CD4-positive, alpha-beta T cell treated with Interleukin-6 for 4 hours (primary cell): ENCODE measurements around the gene AHI1.

Source experiments
- DNase-seq: peaks from one replicate; pipeline ENCODE4 v3.0.0-alpha.2; 2020; ENCODE audit warnings: mixed read lengths

The AHI1 gene

DNA sequence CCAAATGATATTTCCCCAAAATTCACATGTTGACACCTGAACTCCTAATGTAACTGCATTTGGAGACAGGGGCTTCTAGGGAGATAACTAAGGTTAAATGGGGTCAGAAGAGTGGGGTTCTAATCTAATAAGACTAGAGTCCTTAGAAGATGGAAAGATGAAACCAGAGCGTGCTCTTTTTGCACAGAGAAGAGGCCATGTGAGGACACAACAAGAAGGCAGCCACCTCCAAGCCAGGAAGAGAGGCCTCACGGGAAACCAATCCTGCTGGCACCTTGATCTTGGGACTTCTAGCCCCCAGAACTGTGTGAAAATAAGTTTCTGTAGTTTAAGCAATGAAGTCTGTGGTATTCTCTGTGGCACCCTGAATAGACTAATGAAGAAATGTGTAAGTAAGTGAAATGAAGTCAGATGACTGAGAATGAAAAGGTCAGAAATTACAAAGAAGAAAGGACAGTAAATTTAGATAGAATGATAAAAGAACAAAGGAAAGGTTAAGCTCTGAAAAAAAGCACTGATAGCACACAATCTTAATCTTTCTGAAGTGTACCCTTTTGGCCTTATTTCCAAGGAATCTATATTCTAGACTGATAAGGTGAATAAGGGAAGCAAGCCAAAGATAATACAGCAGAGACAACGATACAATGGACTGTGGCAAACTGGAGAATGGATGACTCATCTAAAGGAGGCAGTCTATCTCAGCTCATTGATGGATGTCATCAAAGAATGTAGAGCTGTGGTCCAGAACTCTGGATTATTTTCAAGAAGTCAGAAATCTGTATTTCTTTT is 206.1 kb downstream of the AHI1 start:
- DNase-seq: no peak

DNA sequence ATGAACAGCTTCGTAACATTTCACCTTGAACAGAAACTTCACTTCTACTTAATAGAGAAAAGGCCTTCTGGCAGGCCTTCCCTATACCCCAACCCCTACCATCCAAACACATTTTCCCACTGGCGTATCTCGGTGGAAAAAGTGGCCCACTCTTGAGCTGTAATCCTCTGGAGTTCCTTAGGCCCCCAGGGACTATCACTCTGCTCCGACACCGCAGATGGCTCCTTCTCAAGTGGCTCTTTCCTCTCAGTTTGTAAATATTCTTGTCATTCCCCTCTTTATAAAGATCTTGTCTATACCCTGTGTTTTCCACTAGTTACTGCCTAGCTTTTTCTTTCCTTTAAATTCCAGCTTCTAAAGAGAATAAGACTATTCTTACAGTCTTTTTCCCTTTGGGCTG is 207.7 kb downstream of the AHI1 start:
- DNase-seq: no peak

DNA sequence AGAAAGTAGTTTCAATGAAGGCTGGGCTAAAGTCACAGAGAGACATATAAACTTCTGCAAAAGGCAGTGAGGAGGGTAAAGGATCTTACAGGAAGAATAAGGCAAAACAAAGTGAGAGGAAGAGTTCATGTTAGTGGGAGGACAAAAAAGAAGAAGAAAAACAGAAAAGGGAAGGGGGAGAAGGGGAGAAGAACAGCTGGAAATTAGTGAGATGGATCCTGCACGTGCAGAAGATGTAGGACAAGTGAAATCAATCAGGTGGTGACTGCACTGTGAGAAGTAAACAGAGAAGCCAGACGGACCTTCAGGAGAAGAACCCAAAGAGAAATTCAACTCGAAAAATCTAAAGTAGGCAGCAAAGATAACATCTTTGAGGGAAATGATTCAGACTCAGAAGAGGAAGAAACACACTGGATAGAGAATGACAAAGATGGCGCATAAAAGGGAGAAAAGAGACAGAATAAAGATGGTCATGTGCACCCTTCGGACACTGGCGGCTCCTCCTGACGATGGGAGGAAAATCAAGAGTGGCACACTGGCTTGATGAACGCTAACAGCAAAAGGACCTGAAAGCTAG is 210.5 kb downstream of the AHI1 start:
- no peak for DNase-seq

DNA sequence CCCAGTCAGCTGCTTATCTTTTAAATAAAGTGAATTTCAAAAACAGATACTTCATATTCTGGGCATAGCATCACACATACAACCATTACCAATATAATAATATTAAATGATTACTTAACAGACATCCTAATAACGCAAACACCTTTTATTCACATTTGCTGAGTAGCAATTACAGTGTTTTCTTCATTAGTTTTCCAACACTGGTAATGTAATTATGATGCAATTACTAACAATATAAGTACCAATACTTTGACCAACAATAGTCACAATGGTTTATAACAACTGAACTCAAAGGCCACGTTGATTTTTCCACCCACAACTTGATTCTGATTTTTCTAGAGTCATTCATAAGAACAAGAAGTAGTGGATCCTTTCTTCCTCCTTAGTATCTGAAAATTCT is 212.4 kb downstream of the AHI1 start:
- DNase-seq: no peak

DNA sequence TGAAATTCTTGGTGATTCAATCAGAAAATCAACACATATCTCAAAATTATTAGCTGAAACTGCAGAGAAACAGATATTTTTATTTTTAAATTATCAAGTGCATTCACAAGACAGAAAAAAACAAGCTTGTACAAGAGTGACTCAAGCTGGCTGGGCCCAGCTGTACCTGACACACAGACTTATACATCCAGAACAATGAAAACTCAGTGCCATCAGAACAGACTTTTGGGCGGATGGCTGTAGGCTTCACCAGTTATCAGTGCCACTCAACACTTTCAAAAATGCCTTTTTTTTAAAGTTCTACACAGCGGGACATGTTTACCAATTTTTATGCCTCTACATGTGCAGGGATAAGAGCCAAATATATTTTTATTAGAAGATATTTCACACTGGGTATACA is 213.6 kb downstream of the AHI1 start:
- no peak for DNase-seq

DNA sequence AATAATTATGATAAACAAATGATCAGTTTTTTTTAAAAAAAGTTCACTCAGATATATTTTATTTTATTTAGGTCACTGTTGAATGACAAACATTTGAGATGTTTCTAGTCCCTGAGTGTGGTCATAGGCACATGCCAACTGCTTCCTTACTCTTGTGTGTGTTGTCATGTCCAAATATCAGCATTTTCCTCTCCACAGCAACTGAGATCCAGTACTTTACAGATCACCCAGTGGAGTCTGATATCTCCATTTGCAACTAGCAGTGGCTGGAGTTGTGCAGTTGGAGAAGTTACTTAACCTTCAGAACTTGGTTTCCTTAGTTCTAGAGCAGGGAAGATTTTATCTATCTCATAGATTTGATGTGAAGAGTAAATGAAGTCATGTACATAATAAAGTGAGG is 215.1 kb downstream of the AHI1 start:
- no peak for DNase-seq

DNA sequence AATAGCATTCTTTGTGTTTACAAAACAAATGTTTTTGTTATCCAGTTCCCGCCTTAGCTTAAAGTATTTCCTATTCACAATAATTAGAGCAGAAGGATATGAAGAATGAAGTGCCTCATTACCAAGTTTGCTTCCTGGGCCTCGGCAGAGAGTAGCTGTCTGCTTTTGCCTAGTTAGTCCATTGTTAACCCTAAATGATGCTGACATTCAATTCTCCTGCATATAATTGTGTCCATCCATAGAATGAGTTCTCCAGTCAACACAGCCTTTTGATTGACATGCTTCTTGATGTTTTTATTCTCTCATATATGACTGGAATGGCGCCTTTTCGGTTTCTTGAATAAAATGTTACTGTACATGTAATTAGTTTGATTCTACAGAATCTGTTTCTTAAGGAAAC is 215.6 kb downstream of the AHI1 start:
- DNase-seq: no peak

DNA sequence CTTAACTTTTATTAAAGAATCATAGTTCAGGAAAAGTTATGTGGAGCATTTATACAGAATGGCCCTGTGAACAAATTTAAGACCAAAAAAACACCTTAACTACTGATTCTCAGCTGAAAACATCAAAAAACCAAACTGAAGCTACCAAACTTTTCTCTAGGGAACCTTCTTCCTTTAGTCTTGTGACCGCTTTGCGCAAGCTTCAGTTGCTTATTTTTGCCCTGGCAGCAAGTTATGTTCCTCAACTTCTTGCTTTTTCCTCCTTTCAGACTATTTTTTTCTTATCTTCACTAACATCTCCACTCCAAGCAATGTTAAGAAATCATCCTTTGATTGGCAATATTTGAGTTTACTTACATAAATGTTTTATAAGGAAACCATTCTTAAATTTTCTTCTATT is 216.3 kb downstream of the AHI1 start:
- no peak for DNase-seq

DNA sequence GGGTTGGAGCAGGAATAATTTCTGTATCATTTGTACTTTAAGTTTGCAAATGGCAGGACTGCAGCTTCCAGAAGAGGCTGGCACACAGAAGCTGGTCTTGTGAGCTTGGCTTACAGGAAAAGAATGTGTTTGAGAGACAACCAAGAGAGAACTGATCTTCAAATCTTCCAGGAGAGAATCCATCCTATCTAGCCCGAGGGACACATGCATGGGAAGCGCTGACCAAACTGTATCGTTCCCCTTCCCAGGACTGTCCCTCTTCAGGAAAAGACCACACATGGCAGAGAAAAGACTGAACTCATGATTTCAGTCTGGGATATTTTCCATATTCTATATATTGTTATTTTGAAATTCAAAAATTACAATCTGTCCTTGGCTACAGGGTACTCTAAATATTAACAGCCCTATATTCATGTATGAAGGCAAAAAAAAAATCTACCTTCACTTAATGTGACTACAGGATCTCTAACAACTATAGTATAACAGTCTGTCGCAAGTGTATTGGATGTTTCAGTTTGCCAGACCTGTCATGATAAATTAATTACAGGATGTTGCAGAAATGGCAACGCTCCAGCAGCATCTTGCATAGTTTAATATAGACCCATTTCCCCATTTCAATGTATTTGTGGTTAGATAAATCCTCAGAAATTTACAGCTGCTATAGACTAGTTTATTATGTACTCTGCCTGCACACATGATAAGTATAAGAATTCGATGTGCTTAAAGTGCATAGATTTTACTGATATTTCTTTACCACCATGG is 217.0 kb downstream of the AHI1 start:
- no peak for DNase-seq

DNA sequence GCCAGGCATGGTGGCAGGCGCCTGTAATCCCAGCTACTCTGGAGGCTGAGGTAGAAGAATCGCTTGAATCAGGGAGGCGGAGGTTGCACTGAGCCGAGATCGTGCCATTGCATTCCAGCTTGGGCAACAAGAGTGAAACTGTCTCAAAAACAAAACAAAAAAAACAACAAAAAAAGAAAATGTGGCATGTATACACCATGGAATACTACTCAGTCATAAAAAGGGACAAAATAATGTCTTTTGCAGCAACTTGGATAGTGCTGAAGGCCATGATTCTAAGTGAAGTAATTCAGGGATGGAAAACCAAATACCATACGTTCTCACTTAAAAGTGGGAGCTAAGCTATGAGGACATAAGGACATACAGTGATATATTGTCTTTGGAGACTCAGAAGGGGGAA is 220.1 kb downstream of the AHI1 start:
- DNase-seq: no peak

DNA sequence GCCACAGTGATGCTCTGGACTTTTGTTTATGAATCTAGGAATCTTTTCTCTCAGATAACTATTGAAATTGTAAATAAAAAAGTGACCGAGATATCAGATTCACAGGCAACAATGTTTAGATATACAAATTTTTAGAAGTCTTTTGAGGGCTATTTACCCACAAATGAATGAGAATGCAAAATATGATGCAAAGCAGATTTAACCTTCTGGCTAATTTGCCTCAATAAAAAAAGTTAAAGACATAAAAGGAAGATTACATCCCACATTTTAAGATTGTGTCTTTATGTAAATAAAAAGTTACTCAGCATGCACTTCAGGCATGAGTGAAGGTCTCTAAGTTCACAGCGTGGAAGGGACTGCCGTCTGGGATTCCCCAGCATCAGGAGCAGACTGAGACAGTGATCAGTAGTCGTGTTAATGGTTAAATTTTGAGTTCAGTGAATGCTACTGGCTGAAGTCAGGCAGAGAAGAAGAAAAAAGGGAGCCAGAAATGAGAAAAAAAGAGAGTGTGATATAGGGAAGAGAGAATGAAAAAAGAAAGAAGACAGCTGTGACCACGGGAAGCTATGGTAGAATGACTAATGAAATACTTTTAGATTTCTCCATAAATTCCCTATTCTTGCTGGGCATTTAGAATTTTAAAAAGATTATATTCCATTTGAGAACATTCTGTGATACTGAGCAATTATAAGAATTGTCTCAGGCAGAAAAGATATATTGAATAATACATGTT is 222.8 kb downstream of the AHI1 start:
- DNase-seq: no peak

DNA sequence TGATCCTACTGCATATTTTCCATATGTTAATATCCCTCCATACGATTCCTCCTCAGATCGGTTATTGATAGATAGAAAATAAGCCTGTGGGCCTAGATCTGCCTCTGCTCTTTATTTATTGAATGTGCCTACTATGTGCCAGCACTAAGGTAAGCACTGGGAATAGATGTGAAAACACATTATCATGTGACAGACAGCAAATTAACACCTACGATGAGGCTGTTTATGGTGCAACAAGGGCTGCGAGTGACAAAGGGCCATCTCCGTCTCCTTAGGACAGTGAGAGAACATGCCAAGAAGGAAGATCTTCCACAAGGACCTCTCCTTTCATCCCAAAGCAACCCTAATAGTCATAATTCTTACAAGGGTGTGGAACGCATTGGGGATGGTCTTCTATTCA is 225.9 kb downstream of the AHI1 start:
- DNase-seq: no peak

DNA sequence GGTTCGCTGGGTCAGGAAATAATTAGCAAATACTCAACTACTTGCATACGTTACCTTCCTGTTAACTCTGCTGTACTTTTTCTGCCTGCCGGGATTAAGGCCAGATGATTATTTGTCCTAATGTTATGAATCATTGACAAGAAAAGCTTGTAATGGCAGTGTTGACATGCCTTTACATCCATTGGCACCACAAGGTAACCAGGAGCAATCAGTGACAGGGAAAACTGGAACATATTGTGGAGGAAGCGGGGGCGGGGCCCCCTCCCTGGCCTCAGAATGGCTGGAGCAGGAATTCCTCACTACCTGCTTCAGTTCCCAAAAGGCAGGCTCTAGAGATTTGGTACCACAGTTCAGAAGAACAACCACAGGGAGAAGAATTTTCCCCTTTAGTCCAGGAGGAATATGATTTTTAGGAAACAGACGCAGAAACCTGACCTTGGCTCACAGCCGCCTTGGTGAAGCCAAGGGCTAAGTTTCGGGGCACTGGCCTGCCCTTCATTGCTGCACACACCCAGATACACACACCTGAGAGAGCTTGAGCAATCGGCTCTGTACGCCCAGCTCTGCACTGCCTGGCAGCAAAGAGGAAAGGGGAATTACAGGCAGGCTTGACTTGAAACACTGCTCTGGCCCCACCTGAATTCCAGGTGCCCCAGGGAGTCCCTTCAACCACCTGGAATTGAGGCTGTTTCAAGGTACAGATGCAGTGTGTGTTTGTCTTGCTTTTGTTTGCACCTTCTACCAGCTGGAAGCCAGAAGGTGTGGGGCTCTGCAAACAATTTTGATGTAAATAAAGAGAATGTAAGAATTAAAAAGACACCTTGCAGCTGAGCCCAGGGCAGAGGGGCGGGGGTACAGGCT is 226.6 kb downstream of the AHI1 start:
- no peak for DNase-seq

DNA sequence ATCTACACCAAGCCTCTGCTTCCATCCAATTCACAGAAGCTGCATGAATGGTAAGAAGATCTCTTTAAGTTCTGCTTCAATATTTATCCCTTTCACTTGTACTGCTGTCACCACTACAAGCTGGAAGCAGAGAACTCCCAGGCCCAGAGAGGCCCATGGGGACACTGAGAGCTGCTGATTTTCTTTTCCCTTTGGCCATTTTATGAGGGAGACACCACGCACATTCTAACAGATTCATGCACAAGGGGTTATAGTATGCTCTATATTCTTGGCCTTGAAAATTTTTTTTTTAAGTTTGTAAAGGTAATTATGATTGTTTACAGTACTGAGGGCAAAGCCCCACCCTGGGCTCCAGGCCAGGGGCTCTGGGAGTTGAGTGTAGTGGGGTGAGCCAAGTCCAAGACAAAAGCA is 228.1 kb downstream of the AHI1 start:
- DNase-seq: no peak

DNA sequence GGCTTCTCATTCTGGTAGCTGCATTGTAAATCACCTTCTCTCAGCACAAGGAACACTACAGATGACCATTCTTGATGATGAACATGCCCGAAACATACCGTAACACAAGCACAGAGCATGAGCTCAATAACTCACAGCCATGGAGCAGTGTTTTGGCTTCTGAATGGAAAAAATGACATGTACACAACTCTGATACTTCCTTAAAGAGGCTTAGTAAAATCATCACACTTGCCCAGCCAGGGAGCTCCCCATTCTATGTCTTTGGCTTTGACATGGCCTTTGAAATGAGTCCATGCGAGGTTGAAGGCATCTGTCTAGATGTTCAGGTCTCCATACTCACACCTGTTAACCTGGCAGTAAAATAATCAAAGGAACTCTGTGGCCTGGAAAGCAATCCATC is 228.8 kb downstream of the AHI1 start:
- DNase-seq: no peak

DNA sequence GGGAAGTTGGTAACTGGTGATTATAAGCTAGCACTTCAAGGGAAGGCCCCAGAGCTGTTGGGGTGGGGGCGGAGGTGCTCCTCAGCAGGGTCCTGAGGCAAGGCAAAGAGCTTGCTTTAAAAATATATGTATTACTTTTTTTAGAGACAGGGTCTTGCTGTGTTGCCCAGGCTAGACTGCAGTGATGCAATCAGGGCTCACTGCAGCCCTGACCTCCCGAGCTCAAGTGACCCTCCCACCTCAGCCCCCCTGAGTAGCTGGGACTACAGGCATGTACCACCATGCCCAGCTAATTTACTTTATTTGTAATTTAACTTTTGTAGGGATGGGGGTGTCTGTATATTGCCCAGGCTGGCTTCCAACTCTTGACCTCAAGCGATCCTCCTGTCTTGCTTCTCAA is 229.3 kb downstream of the AHI1 start:
- DNase-seq: no peak

DNA sequence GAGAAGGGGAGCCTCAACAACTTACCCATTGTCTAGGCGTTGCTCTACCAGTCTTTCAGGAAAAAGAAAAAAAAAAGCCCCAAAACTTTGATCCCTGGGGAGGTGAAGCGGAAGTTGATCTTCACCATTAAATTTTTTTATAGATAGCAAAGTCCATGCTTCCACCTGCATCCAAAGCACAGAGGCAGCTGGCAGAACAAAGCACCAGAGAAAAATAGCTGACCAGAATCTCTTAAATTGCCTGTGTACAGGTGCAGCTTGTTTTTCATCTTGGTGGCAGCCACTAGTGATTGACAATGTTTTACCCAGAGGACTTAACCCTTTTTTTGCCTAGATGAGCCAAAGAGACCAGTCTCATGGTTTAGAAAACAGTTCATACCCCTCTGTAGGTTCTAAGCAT is 230.5 kb downstream of the AHI1 start:
- no peak for DNase-seq

DNA sequence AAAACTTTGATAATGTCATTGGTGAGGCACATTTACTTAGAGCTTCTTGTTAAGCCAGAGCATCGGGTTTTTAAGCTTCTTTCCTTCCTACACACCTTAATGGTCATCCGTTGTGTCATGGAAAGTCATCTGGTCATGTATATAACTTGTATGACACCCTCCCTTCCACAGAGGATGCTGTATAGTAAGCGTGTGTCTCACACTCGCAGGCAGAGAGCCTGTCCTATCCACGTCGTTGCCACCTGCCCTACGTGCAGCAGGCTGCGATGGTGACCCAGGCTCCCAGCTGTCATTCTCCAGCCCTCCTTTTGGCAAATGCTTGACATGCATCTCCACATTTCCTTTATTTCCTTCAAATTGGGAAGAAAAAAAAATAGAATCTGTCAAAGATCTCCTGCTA is 230.9 kb downstream of the AHI1 start:
- no peak for DNase-seq

DNA sequence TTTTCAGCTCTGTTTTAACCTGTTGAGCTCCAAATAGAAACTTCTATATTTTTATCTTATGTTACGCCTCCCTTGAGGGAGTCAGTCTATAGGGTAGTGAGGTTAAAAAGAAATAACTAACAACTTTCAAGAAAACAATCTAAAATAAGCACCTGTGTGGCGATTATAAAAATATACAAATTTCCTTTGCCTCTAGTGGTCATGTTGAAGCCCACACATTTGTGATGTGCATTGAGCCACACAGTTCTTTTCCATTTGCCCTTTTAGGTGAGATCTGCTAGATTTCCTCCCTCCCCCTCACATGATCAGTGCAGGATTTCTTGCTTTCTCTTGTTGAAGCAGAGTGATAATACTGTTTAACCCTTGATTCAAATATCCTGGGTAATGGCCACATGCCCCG is 232.3 kb downstream of the AHI1 start:
- no peak for DNase-seq

DNA sequence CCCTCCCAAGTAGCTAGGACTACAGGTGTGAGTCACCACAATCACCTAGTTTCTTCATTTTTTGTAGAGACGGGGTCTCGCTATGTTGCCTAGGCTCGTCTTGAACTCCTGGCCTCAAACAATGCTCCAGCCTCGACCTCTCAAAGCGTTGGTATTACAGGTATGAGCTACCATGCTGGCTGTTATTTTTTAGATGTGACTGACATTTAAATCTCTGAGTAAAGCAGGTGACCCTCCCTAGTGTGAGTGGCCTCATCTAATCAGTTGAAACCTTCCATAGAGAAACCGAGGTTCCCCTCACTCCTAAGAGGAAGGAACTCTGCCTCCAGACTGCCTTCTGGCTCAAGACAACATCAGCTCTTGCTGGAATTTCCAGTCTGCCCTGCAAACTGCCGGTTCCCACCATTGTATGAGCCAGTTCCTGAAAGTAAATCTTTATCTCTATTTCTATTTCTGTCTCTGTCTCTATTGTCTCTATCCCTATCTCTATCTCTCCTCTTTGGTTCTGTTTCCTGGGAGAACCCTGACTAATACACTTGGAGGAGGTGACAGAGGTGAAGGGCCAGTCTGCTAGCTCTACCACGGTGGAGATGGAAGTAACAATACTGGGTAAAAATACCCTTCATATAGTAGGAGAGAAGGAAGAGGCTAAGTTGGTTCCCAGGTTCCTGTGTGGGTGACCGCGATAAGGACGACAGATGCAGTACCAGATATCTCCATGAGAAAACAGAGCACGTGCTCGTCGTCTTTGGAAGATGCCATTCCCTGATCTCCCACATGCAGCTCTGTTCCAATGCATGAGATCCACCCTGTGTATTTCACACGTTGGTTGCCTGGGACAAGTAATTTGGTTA is 235.4 kb downstream of the AHI1 start:
- no peak for DNase-seq

DNA sequence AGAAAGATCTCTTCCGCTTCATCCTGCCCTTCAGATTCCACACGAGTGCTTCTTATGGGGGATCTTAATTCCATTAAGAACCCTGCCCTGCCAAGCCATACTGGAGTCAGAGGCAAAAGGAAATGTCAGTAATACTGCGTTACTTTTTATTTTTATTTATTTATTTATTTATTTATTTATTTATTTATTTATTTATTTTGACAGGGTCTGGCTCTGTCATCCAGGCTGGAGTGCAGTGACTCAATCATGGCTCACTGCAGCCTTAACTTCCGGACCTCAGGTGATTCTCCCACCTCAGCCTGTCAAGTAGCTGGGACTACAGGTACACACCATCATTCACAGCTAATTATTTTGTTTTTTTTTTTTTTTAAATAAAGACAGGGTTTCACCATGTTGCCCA is 236.9 kb downstream of the AHI1 start:
- DNase-seq: no peak

DNA sequence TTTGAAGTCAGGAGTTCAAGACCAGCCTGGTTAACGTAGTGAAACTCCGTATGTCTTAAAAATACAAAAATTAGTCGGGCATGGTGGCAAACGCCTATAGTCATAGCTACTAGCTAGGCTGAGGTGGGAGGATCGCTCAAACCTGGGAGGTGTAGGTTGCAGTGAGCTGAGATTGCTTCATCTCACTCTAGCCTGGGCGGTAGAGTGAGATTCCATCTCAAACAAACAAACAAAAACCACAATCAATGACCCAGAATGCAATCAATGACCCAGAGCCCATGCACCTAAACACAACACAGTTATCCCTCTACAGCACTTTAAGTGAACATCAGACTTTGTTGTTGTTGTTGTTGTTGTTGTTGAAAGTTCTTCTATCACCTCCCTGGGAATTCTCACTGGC is 238.6 kb downstream of the AHI1 start:
- DNase-seq: no peak
